Endometrial microvascular endothelial cells (primary cell): ENCODE data around the gene CDK18. TPM values are rescaled to one million over a fixed set of nuclear protein-coding genes. Genes with fewer than 3 reads are reported as not detected.

Source experiments
- in situ Hi-C: cut with HindIII; loops from 2 replicates; pipeline ENCODE4 v1.10.0; 2017; ENCODE audit warnings: low sequenced_read_pairs, low pct_unique_long_range_greater_than_20kb; ENCODE audit errors: inconsistent ontology term
- total RNA-seq: library from RNA; depleted of rRNA; stranded (reverse); fragments of >200 nt; gene quantifications from one replicate; pipeline ENCODE4 v1.2.3, GENCODE V29; 2015; ENCODE audit errors: inconsistent ontology term

Gene CDK18
- total RNA-seq, 1 donor from 2014 or later = 0.93 TPM

DNA sequence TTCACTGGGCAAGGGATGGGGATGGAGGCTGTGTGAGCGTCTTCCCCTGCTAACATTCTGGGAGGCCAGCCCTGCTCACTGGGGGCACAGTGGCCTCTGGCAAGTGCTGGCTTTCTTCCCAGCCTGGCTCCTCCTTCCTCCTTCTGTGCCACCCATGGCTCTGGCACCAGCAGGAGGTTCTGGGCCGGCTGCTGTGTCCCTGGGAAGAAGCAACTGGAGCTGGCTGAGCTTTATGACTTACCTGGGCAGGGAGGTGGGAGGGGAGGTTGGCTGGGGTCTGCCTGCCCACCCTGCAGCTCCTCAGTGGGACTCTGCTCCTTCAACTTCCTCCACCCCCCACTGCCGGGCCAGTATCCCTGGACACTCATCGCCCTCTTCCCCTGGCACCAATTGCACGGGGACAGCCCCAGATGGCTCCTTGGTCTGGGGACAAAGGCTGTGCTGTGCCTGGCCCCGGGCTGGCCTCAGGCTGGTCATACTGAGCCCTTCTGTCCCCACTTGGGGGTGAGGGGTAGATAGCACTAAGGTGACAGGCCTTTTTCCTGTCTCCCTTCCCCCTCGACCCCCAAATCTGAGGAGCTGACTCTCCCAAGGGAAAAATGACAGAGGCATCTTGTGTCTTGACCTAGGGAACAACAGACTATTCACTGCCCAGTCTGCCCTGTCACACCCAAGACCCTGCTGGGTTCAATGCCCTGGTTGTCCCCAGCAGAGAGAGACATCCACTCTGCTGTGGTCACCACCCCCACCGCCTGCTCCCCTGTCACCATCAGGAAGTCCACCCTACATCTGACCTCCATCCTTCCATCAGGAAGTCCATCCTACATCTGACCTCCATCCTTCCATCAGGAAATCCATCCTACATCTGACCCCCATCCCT, 14.4 kb downstream of the CDK18 start:
- in situ Hi-C loops = no loop called here

DNA sequence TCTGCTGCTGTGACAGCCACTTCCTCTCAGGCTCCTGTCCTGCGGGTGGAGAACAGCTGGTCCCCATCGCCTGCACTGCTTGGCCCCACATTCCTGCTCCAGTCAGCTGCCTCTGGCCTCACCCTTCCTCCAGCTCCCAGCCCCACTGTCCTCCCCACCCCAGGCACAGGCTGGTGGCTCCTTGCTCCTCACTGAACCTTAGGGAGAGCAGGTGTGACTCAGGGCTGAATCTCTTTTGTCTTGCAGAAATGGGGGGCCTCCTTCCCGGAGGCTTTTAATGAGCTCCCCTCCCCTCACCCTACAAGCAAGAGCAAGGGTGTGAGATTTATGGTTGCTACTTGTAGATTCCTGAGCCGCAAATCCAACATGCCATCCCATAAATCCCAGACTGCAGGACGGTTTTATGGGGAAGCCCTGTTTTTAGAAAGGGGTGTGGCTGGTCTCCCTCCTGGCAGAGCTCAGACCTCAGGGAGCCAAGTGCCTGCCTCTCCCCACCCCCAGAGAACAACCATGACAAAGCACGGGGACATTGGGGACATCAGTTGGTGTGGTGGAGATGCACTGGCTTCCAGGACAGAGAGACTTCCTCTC, 15.2 kb downstream of the CDK18 start:
- in situ Hi-C loops = no loop called here

DNA sequence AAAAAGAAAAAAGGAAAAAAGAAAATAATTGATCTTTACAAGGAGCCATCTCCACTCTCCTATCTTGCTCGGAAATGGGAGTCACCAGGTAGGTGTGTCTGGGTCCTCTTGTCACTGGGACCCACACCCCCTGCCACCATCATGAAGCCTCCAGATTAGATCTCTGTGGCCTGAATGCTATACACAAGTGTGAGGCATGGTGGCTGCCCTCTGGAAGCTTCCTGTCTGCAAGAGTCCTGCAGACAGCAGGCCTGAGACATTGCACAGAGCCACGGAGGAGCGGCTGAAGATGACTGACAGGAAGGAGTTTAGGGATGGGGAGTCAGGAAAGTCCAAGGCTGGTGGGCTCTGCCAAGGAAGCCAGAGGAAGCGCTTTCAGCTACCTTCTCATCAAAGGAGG, 16.2 kb downstream of the CDK18 start:
- in situ Hi-C loops = no loop called here

DNA sequence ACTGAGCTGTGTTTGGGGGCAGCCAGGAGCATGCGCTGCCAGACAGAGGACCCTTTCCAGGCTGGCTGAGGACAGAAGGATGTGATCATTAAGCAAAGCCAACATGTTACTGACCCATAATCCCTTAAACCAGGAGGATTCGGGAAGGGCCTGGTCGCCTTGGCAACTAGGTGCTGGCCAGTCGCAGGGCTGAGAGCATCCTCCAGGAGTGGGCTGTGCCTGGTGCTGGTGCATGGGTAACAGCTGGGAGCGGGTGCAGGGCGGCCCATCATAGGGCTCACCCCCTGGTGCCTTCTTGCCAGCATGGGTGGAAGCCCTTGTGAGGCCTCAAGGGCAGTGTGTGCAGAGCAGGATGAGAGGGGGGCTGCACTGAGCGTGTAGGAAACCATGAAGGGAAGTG, 17.2 kb downstream of the CDK18 start:
- in situ Hi-C loops = no loop called here

DNA sequence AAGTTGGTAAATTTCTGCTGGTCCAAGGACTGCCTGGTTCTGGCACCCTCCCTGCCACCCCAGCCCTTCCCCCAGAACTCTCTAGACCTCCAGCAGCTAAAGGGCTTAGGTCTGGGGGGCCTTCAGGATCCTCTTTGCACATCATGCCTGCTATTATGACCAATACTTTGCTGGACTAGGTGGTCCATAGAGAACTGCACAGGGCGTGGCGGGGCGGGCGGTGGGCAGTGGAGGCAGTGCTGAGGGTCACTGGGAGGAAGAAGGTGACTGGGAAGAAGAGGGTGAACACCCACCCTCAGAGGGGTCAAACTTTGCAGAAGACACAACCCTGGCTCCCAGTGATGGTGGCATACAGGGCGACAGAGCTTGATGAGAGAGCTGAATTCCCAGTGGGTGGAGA, 18.2 kb downstream of the CDK18 start:
- in situ Hi-C loops = no loop called here

DNA sequence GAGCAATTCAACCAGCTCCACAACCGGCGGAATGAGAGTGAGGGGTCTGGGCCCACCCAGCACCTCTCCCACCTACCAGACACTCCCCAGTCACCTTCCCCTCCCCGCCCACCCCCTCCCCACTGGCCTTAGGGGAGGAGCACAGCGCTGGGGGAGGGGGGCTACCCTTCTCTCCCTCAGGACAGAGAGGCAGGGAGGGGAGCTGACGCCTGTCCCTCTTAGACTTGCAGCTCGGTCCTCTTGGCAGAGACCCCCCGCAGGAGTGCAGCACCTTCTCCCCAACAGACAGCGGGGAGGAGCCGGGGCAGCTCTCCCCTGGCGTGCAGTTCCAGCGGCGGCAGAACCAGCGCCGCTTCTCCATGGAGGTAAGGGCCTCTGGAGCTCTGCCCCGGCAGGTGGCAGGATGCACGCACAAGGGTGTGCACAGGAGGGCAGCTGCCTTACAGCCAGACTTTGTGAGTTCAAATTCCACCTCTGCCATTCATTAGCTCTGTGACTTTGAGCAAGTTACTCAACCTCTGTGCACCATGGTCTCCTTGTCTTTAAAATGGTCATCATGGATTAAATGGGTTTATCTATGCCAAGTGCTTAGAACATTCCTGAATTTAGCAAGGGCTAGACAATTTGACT, 18.9 kb downstream of the CDK18 start:
- in situ Hi-C loops = no loop called here

DNA sequence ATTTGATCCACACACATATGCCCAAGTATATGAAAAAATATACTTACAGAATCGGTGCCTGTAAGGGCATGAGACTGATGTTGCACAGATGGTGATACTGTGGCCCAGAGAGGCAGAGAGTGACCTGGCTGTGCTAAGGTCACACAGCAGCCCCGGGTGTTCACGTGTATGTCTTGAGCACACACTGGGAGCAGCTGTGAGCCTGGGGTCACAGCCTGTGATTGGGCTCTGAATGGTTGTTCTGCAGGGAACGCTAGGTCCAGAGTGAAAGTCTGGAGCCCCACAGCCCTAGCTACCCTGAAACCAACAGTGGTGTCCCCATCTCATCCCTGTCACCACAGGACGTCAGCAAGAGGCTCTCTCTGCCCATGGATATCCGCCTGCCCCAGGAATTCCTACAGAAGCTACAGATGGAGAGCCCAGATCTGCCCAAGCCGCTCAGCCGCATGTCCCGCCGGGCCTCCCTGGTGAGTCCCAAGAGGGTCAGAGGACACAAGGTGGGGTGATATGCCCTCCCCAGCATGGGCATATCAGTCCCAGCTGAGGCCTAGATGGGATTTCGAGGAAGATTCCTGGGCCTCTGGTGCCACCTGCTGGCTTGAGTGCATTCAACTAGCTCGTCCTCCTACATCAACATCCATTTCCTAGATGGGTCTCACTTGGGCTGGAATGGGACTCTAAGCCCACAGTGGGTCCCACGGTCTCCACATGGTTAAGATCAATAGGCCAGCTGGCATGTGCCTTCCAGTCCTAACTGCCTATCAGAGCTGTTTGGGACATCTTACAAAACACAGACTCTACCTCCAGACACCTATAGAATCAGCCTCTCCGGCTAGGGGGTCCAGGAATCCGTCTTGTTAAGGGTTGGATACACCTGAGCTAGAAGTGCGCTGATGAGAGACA, 19.7 kb downstream of the CDK18 start:
- in situ Hi-C loops = no loop called here

DNA sequence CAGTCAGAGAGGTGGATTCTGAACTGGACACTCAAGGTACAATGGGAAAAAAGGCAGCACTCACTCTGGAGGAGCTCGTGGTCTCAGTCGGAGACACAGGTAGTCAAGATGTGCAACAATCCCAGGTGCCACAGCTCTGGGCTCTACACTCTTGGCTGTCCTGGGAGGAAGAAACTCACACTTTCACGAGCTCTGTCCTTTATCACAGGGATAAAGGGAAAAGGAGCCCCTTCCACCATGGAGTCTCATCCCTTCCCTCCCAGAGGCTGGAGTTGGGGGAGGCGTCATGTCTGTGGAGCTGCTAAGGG, 20.3 kb downstream of the CDK18 start:
- in situ Hi-C loops = no loop called here

DNA sequence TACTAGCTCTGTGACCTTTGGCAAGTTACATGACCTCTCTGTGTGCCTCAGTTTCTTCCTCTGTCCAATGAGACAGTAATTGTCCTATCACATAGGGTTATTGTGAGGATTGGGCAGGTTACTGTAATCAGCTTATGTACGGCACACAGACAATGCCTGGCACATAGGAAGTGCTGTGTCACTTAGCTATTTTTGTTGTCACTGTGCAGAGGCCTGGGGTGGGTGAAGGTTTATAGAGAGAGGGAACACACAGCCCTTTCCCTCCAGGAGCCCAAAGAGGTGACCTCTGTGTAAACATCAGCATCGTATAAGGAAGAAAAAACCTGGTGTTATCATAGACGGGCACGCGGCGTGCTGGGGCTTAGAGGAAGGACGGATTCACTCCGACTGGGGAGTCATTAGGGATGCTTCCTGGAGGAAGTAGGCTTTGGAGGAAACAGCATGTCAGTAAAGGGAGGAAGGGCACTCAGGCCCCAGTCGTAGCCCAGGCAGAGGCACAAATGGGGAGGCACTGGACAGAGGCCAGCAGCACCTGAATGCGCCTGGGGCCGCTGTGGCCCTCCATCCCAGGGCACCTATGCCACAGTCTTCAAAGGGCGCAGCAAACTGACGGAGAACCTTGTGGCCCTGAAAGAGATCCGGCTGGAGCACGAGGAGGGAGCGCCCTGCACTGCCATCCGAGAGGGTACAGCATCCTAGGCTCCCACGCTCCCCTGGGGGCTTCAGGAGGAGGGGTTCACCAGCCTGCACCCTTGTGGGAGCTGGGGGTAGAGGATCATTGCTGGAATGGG, 21.2 kb downstream of the CDK18 start:
- in situ Hi-C loops = no loop called here

DNA sequence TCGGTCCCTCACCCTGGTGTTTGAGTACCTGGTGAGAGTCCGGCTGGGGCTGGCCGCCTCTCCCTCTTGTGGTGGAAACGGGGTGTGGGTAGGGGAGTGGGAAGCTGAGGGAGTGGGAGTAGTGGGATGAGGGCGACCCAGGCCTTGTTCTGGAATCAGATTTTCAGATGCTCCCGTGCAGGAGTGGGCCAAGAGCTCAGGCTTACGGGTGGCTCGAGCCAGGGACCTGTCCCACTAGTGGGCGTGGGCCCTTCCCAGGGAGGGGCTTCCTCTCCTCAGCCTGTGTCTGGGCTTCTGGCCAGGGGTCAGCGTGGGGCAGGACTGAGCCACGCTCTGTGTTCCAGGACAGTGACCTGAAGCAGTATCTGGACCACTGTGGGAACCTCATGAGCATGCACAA, 22.0 kb downstream of the CDK18 start:
- in situ Hi-C loops = no loop called here

DNA sequence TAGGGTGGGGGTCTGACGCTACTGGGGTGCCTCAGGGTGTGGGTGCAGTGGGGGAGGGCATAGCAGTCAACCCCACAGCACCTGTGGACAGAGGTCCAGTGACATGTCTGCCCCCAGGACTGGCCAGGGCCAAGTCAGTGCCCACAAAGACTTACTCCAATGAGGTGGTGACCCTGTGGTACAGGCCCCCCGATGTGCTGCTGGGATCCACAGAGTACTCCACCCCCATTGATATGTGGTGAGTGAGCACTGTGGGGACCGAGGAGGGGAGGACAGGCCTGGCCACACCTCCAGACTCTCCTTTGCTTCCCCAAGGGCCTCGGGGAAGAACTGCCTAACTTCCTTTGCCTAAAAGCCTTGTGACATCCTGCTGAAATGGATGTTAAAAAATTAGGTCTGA, 23.5 kb downstream of the CDK18 start:
- in situ Hi-C loops = no loop called here

DNA sequence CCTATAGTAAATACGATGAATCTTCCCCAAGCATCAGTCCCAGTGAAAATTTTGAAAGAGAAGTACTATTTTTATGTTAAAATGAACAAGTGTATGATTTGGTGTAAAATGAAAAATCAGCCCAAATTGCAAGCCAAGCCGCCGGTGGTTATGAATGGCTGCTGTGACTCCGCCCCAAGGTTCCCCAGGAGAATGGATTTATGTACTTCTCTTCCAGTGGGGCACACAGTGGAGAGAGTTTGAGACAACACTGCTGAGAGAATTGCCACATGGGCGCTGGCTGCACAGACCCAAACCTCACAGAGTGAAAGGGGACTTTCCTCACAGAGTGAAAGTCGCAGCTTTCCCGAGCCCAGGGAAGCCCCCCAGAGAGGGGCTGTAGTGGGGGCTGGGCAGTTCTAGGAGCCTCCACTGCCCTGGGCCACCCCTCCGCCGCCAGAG, 24.0 kb downstream of the CDK18 start:
- in situ Hi-C loops = no loop called here

DNA sequence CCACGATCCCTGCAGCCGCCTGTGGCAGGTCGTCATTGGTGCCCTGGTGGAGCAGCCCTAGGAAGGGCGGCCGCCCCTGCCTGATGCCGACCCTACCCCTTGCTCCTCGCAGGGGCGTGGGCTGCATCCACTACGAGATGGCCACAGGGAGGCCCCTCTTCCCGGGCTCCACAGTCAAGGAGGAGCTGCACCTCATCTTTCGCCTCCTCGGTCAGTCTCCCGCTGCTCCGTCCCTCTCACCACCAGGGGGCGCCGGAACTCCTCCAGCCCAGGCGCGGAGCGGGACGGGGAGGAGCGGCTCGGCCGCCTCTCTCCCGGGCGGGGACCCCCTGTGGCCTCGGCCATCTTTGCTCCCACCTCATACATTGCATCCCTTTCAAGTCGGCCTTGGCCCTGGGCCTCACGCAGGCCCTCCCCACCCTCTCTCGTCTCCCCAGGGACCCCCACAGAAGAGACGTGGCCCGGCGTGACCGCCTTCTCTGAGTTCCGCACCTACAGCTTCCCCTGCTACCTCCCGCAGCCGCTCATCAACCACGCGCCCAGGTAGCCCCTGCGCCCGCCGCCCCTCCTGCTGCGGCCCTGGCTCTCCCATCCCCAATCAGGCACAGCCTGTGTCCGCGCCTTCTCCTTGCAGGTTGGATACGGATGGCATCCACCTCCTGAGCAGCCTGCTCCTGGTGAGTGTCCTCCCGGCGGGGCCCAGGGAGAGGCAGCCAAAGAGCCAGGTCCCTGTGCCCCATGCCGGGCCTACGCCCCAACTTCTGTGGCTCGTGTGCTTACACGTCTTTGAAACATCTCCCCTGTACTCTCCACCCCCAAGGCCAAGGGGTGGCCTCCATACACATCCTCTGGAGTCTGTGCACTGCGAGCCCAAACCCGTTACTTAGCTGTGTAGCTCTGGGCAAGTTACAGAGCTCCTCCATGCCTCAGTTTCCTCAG, 24.7 kb downstream of the CDK18 start:
- in situ Hi-C loops = no loop called here

DNA sequence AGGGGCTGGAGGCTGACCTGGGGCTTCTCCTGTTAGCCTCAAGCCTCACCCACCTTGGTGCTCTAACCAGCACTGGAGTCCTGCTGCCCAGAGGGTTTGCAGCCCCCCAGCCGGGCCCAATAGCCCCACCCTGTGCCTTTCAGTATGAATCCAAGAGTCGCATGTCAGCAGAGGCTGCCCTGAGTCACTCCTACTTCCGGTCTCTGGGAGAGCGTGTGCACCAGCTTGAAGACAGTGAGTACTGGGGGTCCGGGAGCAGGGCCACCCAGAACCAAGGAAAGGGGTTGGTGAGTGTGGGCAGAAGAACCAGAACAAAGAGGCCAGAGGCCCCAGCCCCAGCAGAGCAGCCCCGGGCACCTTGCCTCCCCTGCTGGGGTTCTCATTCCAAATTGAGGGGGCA, 25.6 kb downstream of the CDK18 start:
- in situ Hi-C loops = no loop called here

DNA sequence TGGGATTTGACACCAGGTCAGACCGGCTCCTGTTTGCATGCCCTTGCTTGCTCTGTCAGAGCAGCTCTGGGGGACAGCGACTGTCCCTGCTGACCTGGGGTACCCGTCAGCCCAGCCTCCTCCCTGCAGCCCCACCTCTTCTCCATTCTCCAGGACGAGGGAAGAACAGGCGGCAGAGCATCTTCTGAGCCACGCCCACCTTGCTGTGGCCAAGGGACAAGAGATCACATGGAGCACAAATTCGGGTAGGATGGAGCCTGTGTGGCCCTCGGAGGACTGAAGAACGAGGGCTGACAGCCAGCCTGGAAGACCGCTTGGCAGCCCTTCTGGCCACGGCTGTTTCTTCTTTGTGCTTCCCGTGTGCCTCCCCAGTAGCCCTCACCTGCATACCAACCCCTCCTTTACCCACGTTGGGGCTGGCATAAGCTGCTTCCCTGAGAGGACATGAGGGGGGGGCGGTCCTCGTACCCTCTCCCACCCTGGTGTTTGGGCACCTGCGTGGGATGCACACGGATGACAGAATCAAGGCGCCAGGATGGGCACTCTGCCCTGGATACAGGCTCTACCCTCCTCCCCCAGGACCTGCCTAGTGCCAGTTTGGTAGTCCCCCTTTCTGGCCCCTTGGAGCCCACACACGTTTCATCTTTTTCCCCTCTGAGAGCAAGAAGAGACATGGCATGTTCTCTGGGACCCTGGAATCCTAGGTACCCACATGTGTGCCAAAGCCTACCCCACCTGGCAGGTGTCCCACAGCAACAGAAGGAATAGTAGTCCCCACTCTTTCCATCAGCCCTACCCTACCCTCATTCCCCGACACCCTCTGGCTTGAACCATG, 26.9 kb downstream of the CDK18 start:
- in situ Hi-C loops = no loop called here

DNA sequence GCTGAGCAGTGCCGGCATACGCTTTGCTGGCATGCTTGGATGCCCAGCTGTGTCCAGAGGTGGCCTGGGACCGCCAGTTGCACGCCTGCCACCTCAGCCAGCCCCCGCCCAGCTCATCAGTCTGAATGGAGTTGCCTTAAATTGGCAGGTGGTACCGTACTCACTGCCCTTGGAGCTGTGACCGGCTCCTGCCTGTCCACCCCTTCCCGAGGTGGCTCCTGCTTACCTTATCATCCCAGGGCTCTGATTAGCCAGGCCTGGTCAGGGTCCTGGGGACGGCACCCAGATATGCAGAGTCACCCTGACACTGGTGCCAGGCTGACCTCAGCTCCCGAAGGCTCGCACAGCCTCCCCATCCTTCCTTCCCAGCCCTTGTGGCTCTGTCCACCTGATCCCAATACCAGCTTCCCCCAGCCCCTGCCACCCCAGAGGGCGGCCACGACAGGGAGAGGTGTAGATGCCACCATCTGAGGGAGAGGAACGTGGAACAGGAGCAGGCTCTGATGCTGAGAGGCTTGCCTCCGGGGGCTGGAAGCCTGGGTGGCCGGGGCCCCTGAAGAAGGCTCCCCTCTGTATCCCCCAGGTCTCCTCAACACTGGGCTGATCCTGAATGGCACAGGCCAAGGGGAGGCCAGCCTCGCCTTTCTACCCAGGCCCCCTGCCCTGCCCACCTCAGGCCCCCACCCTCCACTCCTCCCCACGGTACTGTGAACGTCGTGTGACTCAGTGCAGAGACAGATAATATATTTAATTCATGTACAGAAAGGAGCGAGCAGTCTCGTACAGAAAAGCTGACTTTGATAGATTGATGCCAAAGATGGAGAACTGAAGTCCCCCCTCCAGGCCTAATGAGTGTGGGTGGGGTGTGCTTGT, 27.8 kb downstream of the CDK18 start:
- in situ Hi-C loops = no loop called here
